DND-41 (cell line): Measurements from ENCODE around the gene HDAC4.

Source experiments
- EZH2 ChIP-seq: IDR thresholded peaks from 3 replicates; pipeline ENCODE4 v1.6.1; 2012; ENCODE audit warnings: borderline replicate concordance, low read depth, mild to moderate bottlenecking, moderate library complexity, low read length, inconsistent platforms; ENCODE audit not compliant: severe bottlenecking
- TF ChIP-seq, protein P1 (sequence below): IDR thresholded peaks from 2 replicates; pipeline ENCODE4 v1.5.1; 2012; ENCODE audit warnings: borderline replicate concordance, low read length, moderate library complexity, mild to moderate bottlenecking; ENCODE audit not compliant: poor library complexity, severe bottlenecking; ENCODE audit errors: extremely low read depth

DNA sequence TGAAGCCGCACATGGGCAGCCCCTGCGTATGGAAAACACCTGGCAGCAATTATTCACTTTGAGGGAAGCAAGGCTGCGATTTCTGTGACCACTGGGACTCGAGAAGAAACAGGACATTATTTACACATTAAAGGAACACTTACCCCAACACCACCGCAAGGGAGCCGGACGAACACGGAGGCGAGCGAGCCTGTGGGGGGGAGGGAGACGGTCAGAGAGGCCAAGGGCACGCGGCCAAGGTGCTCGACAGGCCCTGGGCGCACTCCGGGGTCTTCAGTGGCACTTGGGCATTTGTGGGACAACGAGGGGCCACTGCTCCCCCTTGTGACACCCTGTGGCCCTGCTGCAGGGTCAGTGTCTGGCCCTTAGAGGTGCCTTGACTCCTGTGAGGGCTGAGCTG lies 306.0 kb downstream of the HDAC4 start:
- TF ChIP-seq, protein P1, sequence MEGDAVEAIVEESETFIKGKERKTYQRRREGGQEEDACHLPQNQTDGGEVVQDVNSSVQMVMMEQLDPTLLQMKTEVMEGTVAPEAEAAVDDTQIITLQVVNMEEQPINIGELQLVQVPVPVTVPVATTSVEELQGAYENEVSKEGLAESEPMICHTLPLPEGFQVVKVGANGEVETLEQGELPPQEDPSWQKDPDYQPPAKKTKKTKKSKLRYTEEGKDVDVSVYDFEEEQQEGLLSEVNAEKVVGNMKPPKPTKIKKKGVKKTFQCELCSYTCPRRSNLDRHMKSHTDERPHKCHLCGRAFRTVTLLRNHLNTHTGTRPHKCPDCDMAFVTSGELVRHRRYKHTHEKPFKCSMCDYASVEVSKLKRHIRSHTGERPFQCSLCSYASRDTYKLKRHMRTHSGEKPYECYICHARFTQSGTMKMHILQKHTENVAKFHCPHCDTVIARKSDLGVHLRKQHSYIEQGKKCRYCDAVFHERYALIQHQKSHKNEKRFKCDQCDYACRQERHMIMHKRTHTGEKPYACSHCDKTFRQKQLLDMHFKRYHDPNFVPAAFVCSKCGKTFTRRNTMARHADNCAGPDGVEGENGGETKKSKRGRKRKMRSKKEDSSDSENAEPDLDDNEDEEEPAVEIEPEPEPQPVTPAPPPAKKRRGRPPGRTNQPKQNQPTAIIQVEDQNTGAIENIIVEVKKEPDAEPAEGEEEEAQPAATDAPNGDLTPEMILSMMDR = no peak
- TF ChIP-seq EZH2 = no peak
